ENCODE measurements around the gene TBC1D8.

Gene TBC1D8

DNA sequence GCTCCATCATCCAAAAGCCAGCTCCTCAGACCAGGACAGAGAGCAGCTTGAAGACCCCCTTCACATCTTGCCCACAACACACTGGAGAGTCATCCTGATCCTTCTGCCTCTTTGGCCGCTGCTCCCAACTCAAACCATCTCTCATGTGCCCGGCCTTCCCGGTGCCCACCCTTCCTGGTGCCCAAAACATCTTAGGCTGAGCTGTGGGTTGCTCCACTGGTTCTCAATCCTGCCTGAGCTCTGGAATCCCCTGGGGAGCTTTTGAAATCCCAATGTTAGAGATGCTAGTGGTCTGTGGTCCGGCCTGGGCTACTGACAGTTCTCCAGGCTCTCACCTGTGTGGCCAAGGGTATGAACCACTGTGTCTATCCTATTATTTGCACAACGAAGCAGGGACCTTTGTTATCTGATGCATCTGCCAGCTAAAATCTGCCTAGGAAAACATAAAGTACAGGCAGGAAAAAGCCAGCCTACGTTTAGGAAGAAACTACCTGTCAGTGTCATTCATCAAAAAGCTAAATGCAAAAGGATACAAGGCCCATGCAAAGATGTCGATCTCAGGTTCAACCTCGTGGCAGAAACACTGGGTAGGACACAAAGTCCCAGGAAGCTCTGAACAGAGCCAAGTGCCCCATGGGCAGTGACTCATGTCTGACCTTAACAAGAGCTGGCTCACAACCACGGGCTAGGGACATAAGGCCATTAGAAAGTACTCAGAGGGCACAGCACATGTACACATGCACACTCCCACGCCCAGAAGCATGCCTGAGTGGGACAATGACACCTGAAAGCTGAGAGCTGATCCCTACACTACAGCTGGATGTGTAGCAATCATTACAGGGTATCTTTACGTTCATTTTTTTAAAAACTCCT lies 30.8 kb downstream of the TBC1D8 start:
- no peak for DNase-seq (ENCODE audit: low spot score in 2 of 2)

DNA sequence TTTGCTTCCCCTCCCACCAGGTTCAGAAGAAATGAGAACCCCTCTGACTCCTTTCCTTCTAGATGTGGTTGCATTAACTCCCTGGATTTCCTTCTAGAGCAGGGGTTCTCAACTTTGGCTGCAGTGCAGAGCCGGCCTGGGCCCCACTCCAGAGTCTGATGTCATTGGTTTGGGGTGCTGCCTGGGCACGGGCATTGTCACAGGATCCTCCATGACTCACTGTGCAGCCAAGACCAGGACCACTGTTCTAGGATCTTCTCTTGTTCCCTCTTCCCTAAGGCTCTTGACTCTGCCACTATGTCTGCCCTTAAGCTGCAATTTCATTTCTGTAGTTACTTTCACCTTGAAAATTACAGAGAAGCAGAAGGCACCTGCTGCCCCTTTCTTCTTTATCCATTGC lies 31.8 kb downstream of the TBC1D8 start:
- in situ Hi-C loops (cut with MboI; ENCODE audit: low sequenced_read_pairs) = no loop called here
- H3K27me3 ChIP-seq (ENCODE audit: low read depth) = no peaks in the 10 kb centered on the region
- no peak for DNase-seq (ENCODE audit: low spot score in 2 of 2)
- H3K36me3 ChIP-seq (replicated peaks) = no peaks in the 10 kb centered on the region
- no peaks in the 10 kb centered on the region for H3K9me3 ChIP-seq
- peaks cover 8% of the 10 kb centered on the region for H3K4me1 ChIP-seq
- H3K4me3 ChIP-seq = no peak overlapping the region

More for the DNA sequence above, 30.8 kb downstream of the TBC1D8 start:
- Histone ChIP-seq H3K9me3 (no peaks in the 10 kb centered on the region), H3K4me3 (no peak overlapping the region), H3K36me3 (replicated peaks) (no peaks in the 10 kb centered on the region), H3K27me3 (ENCODE audit: low read depth) (no peaks in the 10 kb centered on the region), H3K4me1 (no peaks in the 10 kb centered on the region)
- in situ Hi-C loops (cut with MboI; ENCODE audit: low sequenced_read_pairs) = no loop called here

DNA sequence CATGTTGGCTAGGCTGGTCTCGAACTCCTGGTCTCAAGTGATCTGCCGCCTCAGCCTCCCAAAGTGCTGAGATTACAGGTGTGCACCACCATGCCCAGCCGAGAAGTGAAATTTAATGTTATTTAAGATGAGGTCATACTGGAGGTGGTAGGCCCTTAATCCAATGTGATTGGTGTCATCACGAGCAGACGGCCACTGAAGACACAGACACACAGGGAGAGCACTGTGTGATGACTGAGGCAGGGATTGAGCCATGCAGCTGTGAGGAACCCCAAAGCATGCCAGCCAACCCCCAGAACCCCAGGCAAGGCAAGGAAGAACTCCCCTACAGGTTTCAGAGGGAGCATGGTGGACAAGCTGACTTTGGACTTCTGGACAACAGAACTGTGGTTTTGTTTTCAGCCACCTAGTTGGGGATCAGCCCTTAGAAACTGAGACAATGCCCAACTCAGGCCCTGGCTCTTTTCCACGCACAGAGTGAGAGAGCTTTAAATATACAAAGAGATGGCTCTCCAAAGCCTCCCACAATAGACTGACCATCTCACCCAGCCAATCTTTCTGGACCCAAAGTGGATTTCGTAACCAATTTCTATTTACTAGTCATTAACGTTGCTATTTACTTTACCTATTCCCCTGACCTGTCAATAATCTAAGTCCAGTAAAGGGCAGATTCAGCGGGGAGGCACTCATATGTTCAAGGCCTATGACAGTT lies 34.2 kb downstream of the TBC1D8 start:
- in situ Hi-C loops (cut with MboI; ENCODE audit: low sequenced_read_pairs) = no loop called here
- H3K9me3 ChIP-seq = no peaks in the 10 kb centered on the region
- no peak overlapping the region for H3K4me3 ChIP-seq
- no peak for DNase-seq (ENCODE audit: low spot score in 2 of 2)
- H3K27me3 ChIP-seq (ENCODE audit: low read depth) = no peaks in the 10 kb centered on the region
- peaks cover 23% of the 10 kb centered on the region for H3K4me1 ChIP-seq
- H3K36me3 ChIP-seq (replicated peaks) = no peaks in the 10 kb centered on the region

DNA sequence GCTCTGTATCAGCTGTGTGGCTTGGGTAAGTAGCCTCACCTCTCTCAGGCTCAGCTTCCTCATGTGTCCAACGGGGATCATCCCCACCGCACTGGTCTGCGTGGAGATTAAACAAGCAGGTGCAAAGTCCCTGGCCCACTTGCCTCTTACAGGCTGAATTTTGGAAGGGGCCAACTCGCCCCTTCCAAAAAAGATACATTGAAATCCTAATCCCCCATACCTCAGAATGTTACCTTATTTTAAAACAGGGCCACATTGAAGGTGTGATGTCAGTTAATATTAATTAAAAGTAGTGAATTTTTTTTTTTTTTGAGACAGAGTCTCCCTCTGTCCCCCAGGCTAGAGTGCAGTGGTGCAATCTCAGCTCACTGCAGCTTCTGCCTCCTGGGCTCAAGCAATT lies 34.8 kb downstream of the TBC1D8 start:
- Histone ChIP-seq H3K27me3 (ENCODE audit: low read depth) (no peaks in the 10 kb centered on the region), H3K36me3 (replicated peaks) (no peaks in the 10 kb centered on the region), H3K9me3 (no peaks in the 10 kb centered on the region), H3K4me1 (peaks cover 23% of the 10 kb centered on the region), H3K4me3 (no peak overlapping the region)
- in situ Hi-C loops (cut with MboI; ENCODE audit: low sequenced_read_pairs) = no loop called here
- DNase-seq (ENCODE audit: low spot score in 2 of 2) = no peak

DNA sequence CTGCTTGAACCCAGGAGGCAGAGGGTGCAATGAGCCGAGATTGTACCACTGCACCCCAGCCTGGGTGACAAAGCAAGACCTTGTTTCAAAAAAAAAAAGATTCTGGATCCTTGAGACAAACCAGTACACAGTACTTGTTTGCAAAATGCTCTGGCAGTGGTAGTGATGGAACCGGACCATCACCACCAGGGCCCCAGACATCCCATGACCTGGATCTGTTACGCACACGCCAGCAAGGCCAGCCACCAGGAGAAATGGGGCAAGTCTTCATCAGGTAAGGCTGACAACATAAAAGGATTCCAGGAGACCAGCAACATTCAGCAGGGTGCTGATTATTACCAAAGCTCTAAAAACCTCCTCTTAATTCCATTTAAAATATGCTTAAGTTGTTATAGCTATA lies 35.5 kb downstream of the TBC1D8 start:
- no peaks in the 10 kb centered on the region for H3K27me3 ChIP-seq (ENCODE audit: low read depth)
- peaks cover 23% of the 10 kb centered on the region for H3K4me1 ChIP-seq
- H3K36me3 ChIP-seq (replicated peaks) = no peaks in the 10 kb centered on the region
- no peak overlapping the region for H3K4me3 ChIP-seq
- DNase-seq (ENCODE audit: low spot score in 2 of 2) = no peak
- no peaks in the 10 kb centered on the region for H3K9me3 ChIP-seq
- in situ Hi-C loops (cut with MboI; ENCODE audit: low sequenced_read_pairs) = no loop called here

DNA sequence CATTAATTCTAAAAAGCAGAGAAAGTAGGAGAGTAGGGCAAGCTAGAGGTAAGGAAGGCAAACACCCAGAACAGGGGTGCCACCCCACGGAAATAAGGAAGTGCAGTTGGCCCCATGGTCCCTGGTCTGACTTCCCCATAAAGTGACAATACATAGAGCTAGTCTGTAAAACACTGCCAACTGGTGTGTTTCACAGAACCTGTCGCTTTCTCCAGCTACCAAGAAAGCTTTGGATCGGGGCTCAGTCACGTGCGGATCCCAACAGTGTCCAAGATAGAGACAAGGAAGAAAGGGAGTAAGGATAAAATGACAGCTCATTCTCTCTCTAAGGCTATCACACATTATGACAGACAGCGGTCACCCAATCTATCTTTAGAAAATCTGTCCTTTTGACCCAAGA lies 36.4 kb downstream of the TBC1D8 start:
- Histone ChIP-seq H3K4me3 (no peak overlapping the region), H3K4me1 (peaks cover 23% of the 10 kb centered on the region), H3K36me3 (replicated peaks) (no peaks in the 10 kb centered on the region), H3K27me3 (ENCODE audit: low read depth) (no peaks in the 10 kb centered on the region), H3K9me3 (no peaks in the 10 kb centered on the region)
- in situ Hi-C loops (cut with MboI; ENCODE audit: low sequenced_read_pairs) = no loop called here
- DNase-seq (ENCODE audit: low spot score in 2 of 2) = no peak

DNA sequence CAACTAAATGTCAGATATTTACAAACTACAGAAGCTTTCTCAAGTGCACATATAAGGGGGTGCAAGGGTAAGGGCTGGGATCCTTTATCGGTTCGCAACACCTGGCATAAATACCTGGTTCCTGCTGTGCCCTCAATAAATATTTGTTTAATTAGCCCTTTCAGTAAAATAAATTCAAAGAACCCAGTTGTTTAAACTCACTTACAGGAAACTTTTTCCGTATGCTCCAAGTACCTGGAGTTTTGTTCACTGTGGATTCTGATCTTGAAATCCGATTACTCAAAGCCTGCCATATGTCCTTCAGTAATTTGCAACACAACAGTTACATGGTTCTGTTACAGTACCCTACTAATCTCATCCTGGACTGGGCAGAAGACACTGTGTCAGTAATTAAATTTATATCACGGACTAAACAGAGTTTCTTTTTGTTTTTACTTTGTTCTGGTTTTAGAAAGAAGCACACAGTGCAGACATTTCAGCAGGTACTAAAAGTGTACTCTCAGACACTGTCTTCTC lies 36.9 kb downstream of the TBC1D8 start:
- in situ Hi-C loops (cut with MboI; ENCODE audit: low sequenced_read_pairs) = no loop called here
- H3K4me1 ChIP-seq = peaks cover 23% of the 10 kb centered on the region
- H3K4me3 ChIP-seq = no peak overlapping the region
- H3K36me3 ChIP-seq (replicated peaks) = no peaks in the 10 kb centered on the region
- H3K9me3 ChIP-seq = no peaks in the 10 kb centered on the region
- DNase-seq (ENCODE audit: low spot score in 2 of 2) = peak in 1 of 2 experiments; percentile 71
- no peaks in the 10 kb centered on the region for H3K27me3 ChIP-seq (ENCODE audit: low read depth)

DNA sequence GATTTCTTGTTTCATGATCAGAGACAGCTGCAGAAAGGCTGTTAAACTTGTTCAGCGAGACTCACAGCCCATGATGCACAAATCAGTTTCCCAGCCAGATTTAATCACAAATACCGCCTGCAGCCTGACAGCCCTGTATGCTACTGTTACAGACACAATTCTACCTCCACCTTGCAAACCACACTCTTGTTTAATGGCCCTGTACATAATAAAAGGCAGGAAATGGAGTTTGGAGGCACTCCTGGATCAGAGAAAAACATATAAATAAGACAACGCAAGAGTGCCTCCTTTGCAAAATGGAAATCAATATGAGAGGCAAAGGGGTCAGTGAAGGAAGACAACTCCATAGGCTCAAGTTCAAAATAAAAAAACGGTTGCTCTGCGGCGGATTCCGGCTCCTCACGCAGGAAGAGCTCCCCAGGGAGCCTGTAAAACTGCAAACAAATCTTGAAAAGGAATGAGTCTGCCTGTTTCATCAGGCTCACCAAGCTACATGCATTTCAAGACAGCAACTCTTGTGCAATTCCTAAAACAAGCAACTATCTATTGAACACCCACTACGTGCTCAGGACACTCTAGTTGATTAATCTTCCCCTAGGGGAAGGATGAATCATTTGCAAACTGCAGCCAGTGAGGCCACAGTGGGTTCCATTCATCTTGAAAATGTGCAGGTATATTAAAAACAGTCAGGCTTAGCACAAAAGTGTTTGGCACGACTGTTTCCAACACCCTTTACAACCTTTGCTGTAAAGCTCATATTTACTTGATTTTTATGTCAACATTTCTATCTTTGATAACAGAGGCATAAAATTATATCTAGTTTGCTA lies 37.5 kb downstream of the TBC1D8 start:
- in situ Hi-C loops (cut with MboI; ENCODE audit: low sequenced_read_pairs) = no loop called here
- Histone ChIP-seq H3K36me3 (replicated peaks) (no peaks in the 10 kb centered on the region), H3K4me3 (no peak overlapping the region), H3K27me3 (ENCODE audit: low read depth) (no peaks in the 10 kb centered on the region), H3K9me3 (no peaks in the 10 kb centered on the region), H3K4me1 (peaks cover 23% of the 10 kb centered on the region)
- peak; percentile 55 to 57 for DNase-seq (ENCODE audit: low spot score in 2 of 2)

DNA sequence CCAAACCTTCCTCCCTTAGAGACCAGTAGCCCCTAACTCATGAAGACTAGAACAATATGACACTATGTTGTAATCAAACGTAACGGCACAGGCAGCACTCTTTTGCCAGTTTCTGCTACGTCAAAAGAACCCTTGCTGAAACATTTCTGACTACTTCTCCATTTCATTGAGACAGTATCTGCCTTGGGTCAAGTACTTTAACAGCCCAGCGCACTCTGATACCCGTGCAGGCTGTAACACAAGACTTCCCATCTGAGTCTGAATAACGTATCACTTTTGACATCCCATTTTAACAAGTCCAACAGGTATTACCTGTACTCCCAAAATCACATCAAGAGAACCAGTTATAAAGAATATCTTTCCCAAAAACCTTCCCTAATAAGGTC lies 38.4 kb downstream of the TBC1D8 start:
- no peaks in the 10 kb centered on the region for H3K9me3 ChIP-seq
- H3K36me3 ChIP-seq (replicated peaks) = no peaks in the 10 kb centered on the region
- H3K4me1 ChIP-seq = peaks cover 23% of the 10 kb centered on the region
- H3K27me3 ChIP-seq (ENCODE audit: low read depth) = no peaks in the 10 kb centered on the region
- in situ Hi-C loops (cut with MboI; ENCODE audit: low sequenced_read_pairs) = no loop called here
- H3K4me3 ChIP-seq = no peak overlapping the region
- DNase-seq (ENCODE audit: low spot score in 2 of 2) = no peak

DNA sequence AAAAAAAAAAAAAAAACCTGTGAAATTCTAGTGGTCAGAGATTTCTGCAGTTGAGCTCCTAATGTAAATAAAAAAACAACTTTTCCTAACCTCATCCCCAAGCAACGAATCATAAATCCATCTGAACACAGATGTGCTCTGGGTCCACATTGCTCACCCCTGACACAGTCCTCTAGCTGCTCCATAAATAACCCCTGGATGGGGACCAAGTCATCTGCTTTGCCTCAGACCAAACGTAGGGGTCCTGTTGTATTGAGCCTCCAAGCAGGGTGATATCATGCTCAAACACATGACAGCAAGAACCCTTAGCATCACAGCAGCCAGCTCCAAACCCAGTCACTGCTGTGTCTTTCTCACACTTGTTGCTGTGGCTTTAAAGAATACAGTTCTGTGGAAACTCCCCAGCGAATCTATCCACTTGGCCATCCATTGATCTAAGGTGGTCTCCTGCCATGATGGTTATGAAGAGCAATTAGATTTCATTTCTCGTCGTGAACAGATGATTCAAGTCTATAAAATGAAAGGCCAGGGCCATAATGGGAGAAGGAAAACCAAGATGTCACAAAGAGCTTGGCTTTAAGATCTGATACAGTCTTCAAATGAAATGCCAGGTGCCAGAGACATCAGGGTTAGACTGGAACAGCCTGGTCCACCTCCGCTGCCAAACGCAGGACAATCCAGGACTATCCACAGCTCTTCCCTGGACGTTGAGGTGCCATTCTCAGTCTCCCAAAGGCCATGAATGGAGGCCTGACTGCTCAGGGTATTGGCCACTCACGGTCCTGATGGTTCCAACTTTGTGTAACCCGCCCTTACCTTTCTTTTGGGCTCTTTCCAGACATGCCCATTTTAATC lies 39.0 kb downstream of the TBC1D8 start:
- Histone ChIP-seq H3K36me3 (replicated peaks) (no peaks in the 10 kb centered on the region), H3K9me3 (no peaks in the 10 kb centered on the region), H3K4me1 (peaks cover 23% of the 10 kb centered on the region), H3K27me3 (ENCODE audit: low read depth) (no peaks in the 10 kb centered on the region), H3K4me3 (no peak overlapping the region)
- in situ Hi-C loops (cut with MboI; ENCODE audit: low sequenced_read_pairs) = no loop called here
- DNase-seq (ENCODE audit: low spot score in 2 of 2) = no peak

DNA sequence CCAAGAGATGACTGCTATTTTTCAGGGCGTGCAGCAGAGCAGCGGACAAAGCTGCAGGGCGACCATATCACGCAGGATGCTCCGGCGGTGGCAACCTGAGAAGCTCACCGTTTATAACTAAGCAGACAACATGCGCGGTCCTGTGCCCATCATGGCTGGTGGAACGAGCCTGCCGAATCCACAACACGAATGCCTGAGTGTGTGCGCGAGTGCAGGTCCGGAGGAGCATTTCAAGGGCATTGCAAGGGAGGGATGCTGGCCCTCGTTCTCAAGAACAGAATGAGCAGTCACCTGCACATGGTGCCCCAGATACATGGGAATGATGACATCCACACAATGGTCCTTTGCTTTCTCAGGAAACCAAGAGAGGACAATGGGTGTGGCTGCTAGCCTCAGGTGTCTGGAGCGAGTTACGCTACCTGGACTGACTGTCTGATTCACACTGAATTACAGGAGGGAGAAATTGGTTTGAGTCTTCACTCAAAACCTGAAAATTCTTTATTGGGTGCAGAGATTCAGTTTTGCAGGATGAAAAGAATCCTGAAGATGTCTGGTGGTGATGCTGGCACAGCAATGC lies 39.8 kb downstream of the TBC1D8 start:
- Histone ChIP-seq H3K4me3 (no peak overlapping the region), H3K9me3 (no peaks in the 10 kb centered on the region), H3K27me3 (ENCODE audit: low read depth) (no peaks in the 10 kb centered on the region), H3K36me3 (replicated peaks) (no peaks in the 10 kb centered on the region), H3K4me1 (peaks cover 23% of the 10 kb centered on the region)
- in situ Hi-C loops (cut with MboI; ENCODE audit: low sequenced_read_pairs) = no loop called here
- DNase-seq (ENCODE audit: low spot score in 2 of 2) = no peak

DNA sequence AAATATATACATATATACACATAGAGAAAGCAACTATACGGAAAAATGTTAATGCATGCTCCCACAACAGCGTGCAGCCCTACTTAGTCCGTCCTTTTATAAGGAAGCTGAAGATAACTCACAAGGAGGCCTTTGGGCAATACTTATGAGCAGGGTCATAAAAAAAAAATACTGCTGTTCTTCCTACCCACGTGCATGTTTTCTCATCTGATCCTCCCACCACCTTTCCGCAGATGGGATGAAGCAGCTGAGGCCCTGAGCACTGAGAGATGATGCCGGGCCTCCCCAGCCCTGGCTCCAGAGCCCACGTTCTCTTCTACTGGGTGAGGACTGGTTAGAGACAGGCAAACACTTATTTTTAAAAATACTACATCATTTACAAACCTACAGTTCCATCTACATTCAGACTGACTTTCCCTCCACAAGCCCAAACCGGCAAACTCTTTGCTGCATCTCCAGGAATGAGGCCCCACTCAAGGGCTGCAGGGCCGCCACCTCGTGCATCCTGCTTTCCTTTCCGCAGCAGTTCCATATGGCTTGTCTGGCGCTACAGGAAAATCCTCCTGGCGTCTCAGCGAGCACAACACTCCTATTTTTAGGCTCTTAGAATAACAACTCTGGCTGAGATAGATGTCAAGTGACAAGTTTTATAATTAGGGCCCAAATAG lies 41.6 kb downstream of the TBC1D8 start:
- H3K36me3 ChIP-seq (replicated peaks) = no peaks in the 10 kb centered on the region
- no peaks in the 10 kb centered on the region for H3K9me3 ChIP-seq
- H3K27me3 ChIP-seq (ENCODE audit: low read depth) = no peaks in the 10 kb centered on the region
- no peak for DNase-seq (ENCODE audit: low spot score in 2 of 2)
- H3K4me1 ChIP-seq = peaks cover 17% of the 10 kb centered on the region
- H3K4me3 ChIP-seq = no peak overlapping the region
- in situ Hi-C loops (cut with MboI; ENCODE audit: low sequenced_read_pairs) = no loop called here
